CD4-positive, alpha-beta T cell treated with Interleukin-2 at 100 ng/mL for 4 hours (primary cell): ENCODE data around the gene GPBAR1.

ENCODE experiments used
- DNase-seq: peaks from one replicate; pipeline ENCODE4 v3.0.0-alpha.2; 2020; ENCODE audit warnings: low spot score

Gene GPBAR1, protein sequence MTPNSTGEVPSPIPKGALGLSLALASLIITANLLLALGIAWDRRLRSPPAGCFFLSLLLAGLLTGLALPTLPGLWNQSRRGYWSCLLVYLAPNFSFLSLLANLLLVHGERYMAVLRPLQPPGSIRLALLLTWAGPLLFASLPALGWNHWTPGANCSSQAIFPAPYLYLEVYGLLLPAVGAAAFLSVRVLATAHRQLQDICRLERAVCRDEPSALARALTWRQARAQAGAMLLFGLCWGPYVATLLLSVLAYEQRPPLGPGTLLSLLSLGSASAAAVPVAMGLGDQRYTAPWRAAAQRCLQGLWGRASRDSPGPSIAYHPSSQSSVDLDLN

DNA sequence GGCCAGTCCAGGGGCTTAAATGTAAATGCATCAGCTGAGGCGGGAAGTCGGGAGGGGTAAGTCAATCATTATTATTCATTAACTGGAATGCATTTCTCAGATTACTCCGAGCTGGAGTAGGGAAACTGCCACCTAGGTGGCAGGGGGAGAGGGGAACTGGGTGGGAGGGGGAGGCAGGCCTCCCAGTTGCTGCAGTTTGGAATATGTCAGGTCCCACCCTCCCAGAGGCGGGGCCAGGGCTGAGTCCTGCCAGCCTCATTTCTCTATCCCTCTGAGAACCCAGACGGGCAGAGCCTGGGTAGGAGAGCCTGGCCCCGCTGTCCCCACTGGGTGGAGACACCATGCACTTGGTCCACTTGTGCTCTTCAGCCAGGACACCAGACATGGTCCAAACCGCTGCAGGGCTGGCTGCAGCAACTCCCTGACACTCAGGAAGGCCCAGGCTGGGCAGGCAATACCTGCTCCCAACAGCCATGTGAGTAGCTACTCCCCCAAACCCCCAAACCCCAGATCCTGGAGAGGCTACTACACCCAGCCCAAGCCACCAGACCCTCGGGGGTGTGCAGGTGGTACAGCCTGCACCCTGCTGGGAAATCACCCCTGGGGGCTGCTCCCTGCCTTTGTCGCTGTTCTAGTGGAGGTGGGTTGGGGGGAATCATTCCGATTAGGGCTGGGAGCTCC, at the start of gene GPBAR1:
TSS of gene GPBAR1 (plus strand) at position 274 of the 681 bp plus-strand sequence. CDS start 1,710 bp downstream, outside the sequence.
- no peak for DNase-seq

DNA sequence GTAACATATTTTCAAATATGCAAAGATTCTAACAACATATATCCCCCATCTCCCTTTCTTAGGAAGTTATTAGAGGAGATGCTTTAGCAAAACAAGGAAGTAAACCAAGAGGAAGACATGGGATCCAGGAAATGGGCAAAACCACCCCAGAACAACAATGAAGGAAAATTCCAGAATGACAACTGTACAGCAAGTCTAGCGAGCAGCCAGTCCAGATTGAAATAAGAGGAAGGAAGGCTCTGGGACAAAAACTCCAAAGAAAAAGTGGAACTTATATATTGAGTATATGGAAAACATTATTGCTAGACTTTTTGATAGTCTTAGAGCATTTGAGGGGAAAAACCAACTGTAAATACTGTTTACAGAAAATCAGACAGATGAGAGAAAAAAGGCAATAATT, 46.7 kb upstream of the GPBAR1 start:
- DNase-seq = no peak

DNA sequence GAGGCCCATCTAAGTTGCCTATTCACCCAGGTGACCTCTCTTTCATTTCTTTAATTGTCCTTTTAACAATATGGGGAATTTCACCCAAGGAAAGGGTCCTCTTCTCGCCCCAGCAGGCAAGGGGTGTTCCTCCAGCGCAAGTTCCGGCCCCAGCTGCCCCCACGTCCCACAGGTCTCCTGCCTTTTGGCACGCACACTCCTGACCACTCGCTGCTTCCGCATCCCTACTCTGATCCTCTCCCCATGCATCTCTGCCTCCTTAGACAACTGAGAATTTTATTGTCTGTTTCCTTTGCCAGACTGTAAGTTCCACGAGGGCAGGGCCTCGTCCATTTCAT, 44.5 kb upstream of the GPBAR1 start:
- DNase-seq = no peak

DNA sequence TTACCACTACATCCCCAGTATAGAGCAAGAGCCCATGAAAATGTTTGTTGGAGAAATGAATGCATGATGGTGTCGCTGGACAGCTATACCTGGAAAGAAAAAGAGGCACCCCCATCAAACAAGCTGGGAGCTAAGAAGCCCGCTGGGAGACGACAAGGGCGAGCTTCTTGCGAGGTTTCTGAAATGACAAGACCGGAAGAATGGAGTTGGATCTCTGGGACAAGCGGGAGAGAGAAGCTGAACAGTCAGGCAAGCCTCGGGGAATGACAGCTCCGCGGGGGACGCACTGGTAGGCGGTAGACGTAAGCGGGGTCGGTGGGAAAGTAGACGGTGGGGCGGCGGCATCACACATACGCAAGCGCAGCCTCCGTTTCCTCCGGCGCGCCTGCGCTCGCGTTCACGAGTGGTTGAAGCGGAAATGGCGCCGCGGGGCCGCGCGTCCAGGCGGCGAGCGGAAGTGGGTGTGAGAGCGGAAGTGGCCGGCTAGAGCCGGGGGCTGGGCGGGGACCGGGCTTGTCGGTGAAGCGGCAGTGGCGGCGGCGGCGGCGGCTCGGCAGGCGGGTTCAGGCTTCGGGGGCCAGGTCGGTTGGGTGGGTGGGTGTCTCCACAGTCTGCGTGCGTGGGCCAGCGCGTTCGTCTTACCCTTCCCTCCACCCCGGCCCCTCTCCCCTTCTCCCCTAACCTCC, 44.0 kb upstream of the GPBAR1 start, which contains the start of gene ARPC2:
TSS of gene ARPC2 (plus strand) at position 516 of the 686 bp plus-strand sequence. CDS start 282 bp downstream, outside the sequence.
- DNase-seq = peak; percentile 93

DNA sequence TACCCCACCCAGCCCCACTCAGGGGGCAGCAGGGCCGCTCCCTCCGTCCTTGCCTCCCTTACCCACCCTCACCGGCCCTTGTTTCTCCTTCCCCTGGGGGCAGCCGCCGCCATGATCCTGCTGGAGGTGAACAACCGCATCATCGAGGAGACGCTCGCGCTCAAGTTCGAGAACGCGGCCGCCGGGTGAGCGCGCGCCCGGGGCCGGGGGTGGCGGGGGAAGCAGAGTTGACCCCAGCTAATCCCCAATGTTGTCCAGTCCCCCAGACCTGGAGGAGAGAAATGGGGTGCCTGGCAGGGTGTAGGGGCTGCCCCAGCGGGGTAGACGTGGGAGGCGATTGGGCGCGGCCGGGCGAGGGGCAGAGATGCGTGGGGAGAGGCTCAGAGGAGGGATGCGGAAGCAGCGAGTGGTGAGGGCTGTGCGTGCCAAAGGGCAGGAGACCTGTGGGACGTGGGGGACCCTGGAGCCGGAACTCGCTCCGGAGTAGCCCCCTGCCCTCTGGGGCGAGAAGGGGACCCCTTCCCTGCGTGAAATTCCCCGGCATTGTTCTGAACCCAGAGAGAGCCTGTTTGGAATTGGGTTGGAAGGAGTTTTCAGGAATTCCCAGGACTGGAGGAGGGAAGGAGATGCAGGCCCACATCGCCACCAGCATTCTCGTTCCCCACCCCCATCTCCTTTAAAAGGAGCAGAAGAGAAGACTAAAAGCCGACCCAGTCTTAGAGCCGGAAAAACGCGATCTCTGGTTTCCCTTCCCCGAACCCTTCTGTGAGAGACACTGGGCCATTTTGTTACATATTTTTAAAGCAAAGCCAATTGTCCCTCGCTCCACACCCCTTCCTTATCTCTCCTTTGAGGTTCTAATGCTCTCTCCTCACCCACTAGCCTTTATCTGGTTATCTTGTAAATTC, 43.2 kb upstream of the GPBAR1 start:
- DNase-seq = peak; percentile 55

DNA sequence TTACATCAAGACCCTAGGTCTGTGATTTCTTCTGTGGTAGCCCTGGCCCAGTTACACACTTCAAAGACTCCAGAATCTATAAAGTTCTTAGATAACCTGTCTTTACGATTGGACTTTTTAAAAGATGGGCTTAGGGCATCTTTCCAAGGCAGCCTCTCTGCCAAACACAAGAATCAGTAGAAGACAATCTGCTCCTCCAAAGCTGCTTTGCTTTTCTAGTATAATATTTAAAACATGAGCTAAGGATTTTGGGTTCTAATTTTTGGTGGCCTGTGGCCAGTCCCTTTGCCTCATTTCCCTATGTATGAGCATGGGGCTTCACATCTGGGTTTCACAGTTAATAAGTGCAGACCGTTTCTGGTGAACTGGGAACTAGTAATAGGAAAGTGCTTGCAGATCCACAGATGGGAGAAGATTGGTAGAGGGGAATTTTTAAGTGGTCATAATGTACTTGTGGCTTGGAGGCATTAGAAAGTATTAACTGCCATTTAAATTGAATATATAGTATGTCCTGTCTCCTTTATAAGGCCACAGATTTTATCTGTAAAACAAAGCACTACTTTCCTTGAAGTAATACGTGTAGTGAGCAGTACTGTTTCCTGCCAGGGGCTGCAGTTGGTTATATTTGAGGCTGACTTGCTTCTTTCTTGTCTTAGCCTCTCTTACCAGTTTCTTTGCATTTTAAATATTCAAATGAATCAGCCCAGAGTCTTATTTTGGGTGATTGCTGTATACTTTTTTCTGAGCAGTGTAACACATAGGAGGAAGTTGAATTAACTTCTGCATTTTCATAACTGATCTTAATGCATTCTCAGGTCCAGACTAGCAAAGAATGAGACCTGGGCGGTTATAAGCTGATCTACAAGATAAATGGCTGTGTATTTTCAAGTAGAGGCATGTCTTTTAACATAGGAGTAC, 42.3 kb upstream of the GPBAR1 start:
- DNase-seq = peak; percentile 67

DNA sequence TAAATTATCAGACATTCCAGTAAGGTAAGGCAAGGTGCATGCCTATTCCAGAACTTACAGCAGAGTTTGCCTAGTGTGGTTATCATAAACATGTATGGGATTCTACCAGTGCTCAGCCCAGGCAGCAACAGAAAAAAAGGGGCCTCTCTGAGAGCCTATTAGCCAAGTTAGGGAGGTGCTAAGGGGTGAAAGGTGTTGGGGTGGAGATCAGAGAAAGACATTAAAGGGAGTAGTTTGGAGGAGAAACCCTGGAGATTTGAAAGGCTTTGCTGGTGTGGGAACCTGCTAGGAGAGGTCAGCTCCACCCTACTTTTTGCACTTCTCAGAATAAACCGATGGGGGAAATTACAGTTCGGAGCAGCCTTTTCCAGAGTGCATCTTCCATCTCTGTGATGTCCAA, 40.9 kb upstream of the GPBAR1 start:
- DNase-seq = no peak

DNA sequence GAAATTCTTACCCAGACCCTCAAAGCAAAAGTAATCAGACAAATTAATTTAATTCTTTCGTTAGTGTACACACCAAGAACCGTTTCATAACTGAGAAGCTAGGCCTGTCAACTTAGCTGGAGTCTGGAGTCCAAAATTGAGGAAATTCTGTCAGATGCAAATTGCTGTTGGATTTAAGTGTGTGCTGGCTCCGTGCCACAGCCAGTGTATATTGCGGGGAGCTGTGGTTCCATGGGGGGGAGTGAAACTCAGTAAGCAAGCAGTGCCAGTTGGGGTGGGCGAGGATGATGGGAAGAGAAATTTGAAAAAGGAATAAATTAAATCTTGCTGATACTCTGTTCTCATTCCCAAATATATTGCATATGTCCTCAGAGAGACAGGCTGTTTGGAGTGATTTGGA, 39.8 kb upstream of the GPBAR1 start:
- DNase-seq = no peak

DNA sequence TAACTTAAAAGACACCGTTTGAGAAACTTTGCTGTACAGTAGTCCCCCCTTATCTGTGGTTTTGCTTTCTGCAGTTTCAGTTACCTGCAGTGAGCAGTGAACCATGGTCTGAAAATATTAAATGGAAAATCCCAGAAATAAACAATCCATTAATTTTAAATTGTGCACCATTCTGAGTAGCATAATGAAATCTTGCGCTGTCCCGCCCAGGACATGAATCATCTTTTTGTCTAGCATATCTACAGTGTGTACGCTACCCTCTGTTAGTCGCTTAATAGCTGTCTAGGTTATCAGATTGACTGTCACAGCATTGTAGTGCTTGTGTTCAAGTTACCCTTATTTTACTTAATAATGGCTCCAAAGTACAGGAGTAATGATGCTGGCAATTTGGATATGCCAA, 37.8 kb upstream of the GPBAR1 start:
- DNase-seq = peak; percentile 65

DNA sequence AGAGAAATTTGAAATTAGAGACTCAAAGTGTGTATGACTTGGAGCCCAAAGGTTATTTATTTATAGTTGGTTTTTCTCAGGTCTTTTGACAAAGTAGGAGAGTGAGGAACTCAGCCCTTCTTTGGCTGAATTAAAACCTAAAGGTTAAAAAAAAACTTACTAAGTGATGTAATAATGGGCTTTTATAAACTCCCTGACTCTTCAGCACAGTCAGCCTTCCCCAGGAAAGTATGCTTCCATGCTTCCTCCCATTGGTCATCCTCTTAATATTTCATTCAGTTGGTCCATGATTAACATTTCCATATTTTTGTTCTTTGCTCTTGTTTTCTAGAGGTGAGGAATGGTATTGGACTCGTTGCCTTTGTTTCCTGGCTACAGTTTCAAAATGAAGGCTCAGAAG, 36.6 kb upstream of the GPBAR1 start:
- no peak for DNase-seq

DNA sequence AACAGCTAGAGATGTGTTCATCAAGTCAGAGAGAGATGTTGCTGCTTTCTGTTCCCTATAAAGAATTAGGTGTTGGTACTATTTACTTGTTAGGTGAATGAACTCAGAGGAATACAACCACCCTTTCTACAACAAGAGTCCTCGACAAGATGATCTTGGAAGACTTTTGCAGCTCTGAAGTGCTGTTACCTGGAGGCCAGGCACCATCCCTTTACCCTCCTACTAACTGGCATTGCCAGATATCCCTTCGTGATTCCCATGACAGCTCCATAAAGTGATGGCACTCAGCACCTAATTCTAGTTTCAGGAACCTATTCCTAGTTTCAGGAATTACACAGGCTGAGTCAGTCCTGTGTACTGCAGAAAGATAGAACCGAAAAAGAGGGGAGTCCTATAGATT, 33.9 kb upstream of the GPBAR1 start:
- DNase-seq = no peak

DNA sequence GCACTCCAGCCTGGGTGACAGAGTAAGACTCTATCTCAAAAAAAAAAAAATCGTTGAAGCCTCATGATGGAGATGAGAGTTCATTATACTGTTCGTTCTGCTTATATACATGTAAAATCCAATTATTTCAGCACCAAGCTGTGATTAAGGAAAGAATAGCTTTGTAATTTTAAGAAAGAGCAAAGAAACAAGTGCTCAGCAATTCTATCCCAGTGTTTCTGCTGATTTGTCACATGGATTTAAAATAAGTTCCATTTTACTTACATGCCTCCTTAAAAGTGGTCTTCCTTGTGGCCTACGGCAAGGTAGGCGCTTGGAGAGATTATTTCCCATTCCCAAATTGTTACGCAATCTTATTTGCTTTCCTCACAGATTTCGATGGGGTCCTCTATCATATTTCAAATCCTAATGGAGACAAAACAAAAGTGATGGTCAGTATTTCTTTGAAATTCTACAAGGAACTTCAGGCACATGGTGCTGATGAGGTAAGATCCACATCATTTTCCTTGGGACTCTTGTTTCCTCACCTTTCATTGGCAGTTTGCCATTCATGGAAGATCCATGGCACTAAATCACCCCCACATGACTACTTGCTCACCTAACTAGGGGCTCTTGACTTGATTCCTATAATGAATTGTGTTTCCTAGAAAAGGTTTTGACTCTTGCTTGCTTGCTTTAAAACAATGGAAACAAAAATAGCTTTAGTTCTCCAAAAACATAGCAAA, 32.3 kb upstream of the GPBAR1 start:
- no peak for DNase-seq

DNA sequence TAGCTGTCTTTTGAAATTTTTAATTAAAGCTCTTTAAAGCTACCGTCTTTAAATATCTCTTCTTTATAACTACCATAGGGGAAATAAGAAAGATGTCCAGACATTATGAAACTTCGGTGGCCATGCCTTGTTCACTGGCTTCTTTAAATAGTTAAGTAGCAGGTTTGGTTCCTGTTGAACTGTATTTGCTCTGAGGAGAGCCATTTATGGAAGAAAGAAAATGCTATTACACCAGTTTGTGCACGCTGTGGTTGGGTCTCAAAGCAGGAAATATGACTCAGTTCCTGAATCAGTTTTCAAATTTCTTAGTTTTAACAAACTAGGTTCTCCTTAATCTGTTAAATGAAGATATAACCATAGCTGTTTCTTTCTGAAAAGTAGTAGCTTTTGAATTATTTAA, 31.6 kb upstream of the GPBAR1 start:
- peak; percentile 73 for DNase-seq

DNA sequence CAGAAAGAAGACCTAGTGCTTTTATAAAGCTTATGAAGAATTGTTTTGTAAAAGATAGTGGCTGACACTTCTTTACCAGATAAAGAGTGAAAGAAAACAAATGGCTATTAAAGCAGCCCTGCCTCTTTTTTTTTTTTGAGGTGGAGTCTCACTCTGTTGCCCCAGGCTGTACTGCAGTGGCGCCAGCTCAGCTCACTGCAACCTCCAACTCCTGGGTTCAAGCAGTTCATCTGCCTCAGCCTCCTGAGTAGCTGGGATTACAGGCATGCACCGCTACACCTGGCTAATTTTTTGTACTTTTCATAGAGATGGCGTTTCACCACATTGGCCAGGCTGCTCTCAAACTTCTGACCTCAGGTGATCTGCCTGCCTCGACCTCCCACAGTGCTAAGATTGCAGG, 31.0 kb upstream of the GPBAR1 start:
- DNase-seq = no peak

DNA sequence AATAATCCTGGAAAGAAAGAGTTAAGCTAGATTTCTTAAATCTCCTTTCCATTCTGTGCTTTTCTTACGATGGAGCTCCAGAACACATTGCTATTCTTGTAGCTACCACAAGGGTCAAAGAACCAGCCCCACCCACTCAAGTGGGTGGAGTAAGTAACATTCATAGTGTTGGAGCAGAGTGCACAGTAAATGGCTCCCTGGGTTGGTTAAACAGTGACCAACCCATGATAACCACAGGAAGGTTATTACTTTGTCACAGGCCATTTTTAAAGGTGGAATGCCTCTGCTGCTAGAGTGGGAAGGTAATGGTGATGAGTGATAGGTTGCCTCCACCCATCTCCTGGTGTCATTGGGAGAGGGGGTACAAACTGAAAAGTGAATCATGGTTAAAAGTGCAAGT, 29.9 kb upstream of the GPBAR1 start:
- peak; percentile 64 for DNase-seq

DNA sequence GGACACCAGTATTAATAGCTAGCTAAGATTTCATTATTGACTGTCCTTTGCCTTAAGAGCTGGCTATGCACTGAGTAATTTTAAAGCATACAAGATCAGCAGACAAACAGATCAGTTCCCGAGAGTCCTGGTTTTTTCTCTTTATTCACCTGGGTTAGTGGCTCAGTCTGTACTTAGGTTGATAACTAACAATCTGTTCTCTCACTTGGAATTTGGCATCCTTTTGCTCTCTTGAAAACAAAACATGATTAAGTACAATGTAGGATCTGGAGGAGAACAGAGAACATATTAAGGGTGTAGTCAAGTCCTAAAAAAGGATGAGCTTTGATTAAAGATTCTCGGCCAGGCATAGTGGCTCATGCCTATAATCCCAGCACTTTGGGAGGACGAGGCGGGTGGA, 27.3 kb upstream of the GPBAR1 start:
- no peak for DNase-seq

DNA sequence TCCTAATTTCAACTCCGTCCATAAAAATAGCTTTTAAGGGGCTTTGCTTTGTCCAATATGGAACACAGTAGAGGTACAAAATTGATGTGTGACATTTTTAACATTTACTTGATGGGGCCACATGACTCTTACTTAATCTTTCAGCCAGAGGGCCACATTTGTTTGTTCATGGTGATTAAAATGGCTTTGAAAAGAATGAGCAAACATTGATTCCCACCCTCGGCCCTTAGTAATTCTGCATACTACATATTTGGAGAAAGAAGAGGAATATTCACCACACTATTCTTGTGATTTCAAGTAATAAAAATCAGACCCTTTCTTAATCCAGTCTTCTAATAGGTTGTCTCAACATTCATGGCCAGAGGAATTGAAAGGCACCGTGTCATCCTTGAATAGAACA, 26.3 kb upstream of the GPBAR1 start:
- no peak for DNase-seq

DNA sequence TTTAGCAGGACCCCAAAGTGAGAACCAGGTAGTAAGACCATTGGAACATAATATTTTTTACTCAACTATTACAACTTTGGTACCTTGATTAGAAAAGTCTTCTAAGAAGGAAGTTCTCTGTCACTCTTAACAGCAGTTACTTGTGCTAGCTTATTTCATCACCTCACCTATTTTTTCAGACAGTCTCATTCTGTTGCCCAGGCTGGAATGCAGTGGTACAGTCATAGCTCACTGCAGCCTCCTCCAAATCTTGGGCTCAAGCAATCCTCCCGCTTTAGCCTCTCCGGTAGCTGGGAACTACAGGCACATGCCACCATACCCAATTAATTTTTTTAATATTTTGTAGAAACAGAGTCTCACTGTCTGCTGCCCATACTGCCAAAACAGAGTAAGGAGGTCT, 25.8 kb upstream of the GPBAR1 start:
- DNase-seq = no peak

DNA sequence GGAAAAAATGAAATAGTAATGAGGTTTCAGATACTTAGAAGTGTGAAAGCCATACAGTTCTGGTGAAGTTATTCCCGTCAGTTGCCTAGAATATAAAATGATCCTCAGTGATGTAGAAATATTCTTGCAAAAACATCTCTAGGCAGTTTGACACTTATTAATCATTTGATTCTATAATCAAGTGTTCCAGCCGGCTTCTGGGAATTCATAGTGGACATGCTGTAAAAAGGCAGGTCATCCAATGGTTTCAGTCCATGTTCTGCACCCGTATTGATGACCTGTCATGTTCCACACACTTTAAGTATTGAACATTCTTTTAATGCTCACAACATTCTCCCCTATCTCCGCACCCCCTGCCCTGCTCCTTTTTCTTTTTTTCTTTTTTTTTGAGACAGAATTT, 24.0 kb upstream of the GPBAR1 start:
- DNase-seq = no peak

DNA sequence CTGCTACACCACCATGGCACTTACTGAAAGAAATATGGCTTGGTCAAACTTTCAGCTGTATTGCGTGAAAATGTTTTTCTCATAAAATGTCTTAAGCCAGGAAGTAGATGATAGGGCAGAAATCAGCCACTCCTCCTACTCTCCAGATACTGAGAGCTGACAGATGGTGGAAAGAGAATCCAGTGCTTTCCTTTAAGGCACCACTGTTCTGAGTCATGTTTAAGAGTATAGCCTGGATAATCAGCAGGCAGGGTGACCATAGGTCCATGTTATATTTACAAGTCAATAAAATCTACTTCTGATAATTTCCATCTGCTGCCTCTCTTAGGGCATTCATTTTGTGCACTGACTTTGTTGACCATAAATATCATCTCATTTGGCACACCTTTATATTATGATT, 21.9 kb upstream of the GPBAR1 start:
- no peak for DNase-seq
